ENCODE data around the gene SERGEF.
A peak's percentile ranks its signal among the peaks of the same experiment; 100 is the strongest.
"Not testable (repeated sequence)": the region's sequence is repeated elsewhere in the genome, so short reads cannot be mapped to it uniquely, and the experiment has no call there.

The SERGEF gene

GRCh38 chr11:17898782-17899181, 114.1 kb downstream of the SERGEF start:
- no peak for DNase-seq (ENCODE audit: low read depth)
- TF ChIP-seq, protein P1, sequence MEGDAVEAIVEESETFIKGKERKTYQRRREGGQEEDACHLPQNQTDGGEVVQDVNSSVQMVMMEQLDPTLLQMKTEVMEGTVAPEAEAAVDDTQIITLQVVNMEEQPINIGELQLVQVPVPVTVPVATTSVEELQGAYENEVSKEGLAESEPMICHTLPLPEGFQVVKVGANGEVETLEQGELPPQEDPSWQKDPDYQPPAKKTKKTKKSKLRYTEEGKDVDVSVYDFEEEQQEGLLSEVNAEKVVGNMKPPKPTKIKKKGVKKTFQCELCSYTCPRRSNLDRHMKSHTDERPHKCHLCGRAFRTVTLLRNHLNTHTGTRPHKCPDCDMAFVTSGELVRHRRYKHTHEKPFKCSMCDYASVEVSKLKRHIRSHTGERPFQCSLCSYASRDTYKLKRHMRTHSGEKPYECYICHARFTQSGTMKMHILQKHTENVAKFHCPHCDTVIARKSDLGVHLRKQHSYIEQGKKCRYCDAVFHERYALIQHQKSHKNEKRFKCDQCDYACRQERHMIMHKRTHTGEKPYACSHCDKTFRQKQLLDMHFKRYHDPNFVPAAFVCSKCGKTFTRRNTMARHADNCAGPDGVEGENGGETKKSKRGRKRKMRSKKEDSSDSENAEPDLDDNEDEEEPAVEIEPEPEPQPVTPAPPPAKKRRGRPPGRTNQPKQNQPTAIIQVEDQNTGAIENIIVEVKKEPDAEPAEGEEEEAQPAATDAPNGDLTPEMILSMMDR (conservative IDR thresholded peaks at IDR 0.05; ENCODE audit: low read length): no peak
- H3K4me3 ChIP-seq (ENCODE audit: low read length): no peak overlapping the region

DNA sequence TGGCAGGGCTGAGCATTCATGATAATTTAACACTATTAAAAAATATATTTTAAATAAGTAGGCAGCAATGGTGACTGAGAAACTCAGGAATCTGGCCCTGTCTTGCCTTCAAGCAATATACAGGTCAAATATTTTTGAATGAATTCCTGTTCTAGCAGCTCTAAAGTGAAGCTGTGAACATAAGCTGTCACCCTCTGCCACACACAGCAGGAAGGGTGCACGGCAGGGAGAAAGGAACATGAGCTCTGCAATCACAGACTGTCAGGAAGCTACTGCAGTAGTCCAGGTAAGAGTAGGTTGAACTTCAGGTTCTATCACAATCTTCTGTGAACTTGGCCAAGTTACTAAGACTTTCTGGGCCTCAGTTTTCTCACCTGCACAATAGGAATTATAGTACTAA, 114.8 kb downstream of the SERGEF start:
- no peak overlapping the region for H3K4me3 ChIP-seq (ENCODE audit: low read length)
- TF ChIP-seq, protein P1 (conservative IDR thresholded peaks at IDR 0.05; ENCODE audit: low read length): no peak
- DNase-seq (ENCODE audit: low read depth): no peak

- TF ChIP-seq, protein P1 (conservative IDR thresholded peaks at IDR 0.05; ENCODE audit: low read length): no peak
- DNase-seq (ENCODE audit: low read depth): no peak
- no peak overlapping the region for H3K4me3 ChIP-seq (ENCODE audit: low read length)
Measured at GRCh38 chr11:17897495-17897894, 115.4 kb downstream of the SERGEF start.

GRCh38 chr11:17896496-17897151, 116.2 kb downstream of the SERGEF start:
- H3K4me3 ChIP-seq (ENCODE audit: low read length); DNase-seq (ENCODE audit: low read depth): not testable (repeated sequence)

GRCh38 chr11:17894929-17895658, 117.8 kb downstream of the SERGEF start:
- TF ChIP-seq, protein P1 (conservative IDR thresholded peaks at IDR 0.05; ENCODE audit: low read length): no peak
- no peak overlapping the region for H3K4me3 ChIP-seq (ENCODE audit: low read length)
- no peak for DNase-seq (ENCODE audit: low read depth)

DNA sequence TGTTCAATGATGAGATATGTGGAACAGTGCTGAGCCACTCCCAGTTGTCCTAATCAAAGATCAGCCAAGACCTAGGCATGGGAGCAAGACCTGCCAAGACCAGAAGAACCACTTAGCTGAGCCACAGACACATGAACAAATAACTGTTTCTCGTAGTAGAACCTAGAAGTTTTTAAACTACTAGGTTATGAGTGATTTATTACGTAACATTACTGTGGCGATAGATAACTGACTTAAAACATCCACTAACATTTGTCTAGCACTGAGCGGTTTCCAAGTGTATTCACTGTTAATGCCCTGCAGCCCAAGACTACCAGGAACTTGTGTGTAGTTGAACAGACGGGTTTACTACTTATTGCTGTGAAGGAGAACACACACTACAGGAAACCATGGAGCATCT, 120.4 kb downstream of the SERGEF start:
- TF ChIP-seq, protein P1 (conservative IDR thresholded peaks at IDR 0.05; ENCODE audit: low read length): no peak
- no peak overlapping the region for H3K4me3 ChIP-seq (ENCODE audit: low read length)
- no peak for DNase-seq (ENCODE audit: low read depth)

DNA sequence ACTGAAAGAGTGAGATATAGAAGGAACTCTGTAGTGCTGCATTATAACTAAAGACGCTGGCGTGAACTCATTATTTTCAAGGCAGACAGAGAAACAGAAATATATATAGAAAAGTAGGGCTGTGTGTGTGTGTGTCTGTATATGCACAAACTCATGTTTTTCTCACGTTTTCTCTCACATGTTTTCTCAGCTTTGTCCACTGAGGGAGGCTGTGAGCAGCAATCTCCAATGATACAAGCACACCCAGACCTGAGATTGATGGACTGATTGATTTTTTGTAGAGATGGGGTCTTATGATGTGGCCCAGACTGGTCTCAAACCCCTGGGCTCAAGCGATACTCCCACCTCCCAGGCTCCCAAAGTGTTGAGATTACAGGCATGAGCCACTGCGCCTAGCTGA, 122.5 kb downstream of the SERGEF start:
- DNase-seq (ENCODE audit: low read depth): no peak
- TF ChIP-seq, protein P1 (conservative IDR thresholded peaks at IDR 0.05; ENCODE audit: low read length): 0 out of 2 replicates have a peak, but pooled peaks have one; percentile 21
- H3K4me3 ChIP-seq (ENCODE audit: low read length): no peak overlapping the region
